T1000 (cell line): ENCODE results near the gene SRP68.
"Not testable (repeated sequence)": the region's sequence is repeated elsewhere in the genome, so short reads cannot be mapped to it uniquely, and the experiment has no call there.

Source experiments
- DNase-seq: peaks from one replicate; lab custom pipeline; 2025; ENCODE audit warnings: mixed read lengths; lab: John Stamatoyannopoulos, UW

SRP68 gene

DNA sequence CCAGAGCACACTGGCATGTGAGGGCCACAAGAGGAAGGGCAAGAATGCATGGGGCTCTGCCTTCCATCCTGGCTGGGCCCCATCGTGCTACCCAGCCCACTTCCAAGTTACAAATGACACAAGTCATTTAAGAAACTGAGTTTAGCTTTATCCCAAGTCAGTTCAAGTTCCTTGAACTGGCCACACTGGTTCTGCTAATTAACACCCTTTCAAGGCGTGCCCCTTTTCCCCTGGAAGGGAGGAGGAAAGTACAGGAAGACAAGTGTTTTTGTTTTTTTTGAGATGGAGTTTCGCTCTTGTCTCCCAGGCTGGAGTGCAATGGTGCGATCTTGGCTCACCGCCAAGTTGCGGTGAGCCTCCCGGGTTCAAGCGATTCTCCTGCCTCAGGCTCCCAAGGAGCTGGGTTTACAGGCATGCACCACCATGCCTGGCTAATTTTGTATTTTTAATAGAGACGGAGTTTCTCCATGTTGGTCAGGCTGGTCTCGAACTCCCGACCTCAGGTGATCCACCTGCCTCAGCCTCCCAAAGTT is 27.8 kb downstream of the SRP68 start:
- not testable (repeated sequence) for DNase-seq

- not testable (repeated sequence) for DNase-seq
Observed at GRCh38 chr17:76042868-76043267, 29.4 kb downstream of the SRP68 start.

DNA sequence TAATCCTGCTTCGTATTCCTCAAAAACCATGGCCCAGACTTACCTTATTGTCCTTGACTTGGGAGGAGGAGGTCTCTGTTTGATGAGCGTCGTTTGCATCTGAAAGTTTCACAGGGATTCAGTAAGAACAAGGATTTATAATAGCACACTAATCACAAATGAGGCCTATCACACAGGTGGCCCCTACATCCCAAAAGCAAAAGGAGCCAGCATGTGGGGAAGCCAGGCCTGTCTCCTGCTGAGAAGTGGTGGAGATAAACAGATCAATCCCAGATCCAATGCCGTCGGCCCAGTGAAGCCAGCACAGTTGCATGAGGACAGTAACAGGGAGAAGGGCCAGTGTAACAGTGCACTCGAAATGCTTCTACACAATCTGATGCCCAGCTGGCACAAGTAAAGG is 31.9 kb downstream of the SRP68 start:
- DNase-seq = no peak

GRCh38 chr17:76039121-76039520 is 33.2 kb downstream of the SRP68 start:
- DNase-seq = no peak

DNA sequence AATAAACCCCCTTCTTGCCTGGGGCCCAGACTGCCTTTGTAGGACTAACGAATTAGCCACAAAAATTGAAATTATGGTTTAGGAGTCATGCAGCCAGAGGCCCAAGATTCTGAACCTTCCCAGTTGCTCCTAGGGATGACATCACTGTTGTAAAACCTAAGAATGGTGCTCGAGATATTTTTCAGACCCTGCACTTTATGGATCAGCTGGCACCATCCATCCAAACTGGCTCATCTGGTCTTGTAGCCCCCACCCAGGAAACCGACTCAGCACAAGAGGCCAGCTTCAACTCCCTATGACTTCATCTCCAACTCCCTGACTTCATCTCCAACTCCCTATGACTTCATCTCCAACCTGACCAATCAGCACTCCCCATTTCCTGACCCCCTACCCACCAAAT is 34.3 kb downstream of the SRP68 start:
- DNase-seq = no peak

GRCh38 chr17:76036497-76037261 is 35.6 kb downstream of the SRP68 start:
- no peak for DNase-seq

DNA sequence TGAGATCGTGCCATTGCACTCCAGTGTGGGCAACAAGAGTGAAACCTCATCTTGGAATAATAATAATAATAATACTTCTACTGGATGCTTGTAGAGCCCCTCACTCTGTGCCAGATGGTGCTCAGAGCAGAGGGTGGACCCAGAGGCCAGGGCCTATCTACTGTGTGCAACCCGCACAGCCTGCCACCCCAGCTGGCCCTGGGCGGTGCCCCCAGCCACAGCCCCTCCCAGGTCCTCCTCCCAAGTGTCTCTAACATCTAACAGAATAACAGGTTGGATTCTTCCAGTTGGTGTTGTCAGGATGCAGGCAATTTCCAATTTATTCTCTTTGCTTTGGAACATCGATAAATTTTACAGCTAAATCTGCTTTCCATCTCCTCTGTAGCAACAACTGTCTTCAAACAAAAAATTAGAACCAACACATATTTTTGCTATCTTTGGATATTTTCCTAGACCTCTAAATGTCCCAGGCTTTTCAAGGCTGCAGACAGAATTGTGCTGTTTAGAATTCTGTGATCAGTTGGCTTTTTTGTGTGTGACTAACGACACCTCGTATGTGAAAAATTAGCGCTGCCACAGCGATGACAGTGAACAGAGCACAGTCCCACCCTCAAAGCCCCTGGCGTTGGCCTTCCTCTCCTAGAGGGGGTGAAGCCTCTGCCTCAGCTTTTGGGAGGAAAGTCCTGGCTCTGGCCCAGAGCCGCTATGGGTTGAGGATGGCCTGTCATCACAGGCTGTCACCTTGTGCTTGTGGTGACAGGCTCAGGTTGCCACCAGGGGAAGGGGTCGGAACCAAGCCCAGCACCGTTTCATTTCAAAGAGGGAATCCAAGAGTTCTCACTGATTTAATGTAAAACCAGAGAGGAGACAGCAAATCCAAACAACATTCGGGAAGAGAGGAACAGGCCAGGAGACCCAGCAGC is 37.6 kb downstream of the SRP68 start:
- DNase-seq = no peak

DNA sequence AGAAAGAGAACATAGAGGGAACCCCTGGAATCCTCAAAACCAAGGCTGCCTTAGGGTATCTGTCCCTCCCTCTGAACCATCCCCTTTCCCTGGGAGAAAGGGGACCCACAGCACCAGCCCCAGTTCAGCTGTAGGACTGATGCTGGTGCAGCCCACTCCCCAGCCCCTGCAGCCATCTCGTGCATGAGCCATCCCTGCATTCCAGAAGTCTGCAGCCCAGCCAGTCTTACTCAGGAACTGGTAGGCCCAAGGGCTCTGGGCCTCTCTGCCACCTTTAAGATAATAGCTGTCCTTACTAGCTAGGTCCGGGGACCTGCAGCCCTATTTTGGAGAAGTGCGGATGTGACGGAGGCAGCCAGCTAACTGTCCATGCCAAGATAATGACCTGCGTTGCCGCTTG is 39.2 kb downstream of the SRP68 start:
- DNase-seq = no peak

DNA sequence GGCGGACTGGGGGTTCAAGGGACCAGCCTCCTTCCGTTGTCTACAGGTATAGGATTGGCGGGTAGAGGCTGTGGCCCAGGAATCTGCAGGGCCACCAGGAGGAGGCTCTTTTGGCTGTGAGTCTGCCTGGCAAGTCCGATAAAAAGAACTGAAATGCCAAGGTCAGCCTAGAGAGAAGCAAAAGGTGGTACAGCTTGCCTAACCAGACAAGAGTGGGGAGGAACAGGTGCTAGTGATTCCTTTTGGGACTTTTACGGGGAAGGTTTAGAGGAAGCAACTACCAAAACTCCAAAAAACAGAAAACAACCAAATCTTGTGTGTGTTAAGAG is 39.6 kb downstream of the SRP68 start:
- DNase-seq = no peak

DNA sequence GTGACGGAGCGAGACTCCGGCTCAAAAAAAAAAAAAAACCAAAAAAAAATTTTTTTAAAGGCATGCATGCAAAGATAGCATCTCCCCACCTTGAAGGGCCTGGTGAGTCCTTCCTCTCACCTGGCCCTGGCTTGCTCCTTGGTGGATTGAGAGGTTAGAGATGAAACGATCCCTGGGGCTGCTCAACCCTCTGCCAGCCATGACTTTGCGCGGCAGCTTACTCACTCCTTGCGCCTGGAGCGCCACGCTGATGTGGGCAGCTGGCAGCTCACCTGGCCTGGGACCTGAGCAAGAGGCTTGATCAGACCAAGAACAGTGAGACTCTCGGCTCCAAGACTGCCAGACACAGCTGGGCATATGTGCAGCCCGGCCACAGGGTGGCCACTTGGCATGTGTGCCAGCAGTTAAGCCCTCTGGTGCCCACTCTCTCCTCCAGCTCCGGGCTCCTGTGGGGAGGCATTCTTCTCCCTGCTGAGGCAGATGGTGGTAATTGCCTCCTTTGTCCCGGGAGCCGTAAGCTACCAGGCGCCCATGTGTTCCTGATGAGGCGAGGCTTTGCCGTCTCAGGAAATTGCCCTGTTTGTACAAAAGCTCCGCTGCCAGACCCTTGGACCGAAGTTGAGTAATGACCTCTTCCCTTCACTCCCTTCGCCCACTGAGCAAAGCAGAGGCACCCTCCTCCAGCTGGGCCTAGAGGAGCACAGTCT is 40.1 kb downstream of the SRP68 start:
- DNase-seq = no peak

GRCh38 chr17:76027159-76027839 is 45.0 kb downstream of the SRP68 start, which contains the start of gene EVPL:
EVPL (minus strand) TSS chr17:76027306; CDS start chr17:76027198, 108 bp downstream.
- no peak for DNase-seq

- DNase-seq = no peak
Observed at GRCh38 chr17:76026714-76027158, 45.6 kb downstream of the SRP68 start.

DNA sequence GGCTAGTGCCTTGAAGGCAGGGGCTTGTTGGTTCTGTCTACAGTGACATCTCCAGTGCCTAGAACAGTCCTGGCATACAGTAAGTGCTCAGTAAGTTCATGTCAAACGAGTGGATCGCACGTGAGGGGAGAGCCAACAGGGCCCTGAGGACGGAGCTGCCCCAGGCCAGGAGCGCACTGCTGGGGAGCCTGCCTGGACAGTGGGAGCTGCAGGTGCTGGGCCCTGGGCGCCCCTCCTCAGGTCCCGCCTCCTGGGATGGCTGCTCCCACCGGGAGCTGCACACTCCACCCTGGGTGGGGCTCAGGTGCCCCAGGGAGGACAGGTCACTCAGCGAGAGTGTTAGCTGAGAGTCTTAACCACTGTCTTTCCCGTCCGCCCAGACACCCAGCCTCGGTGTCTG is 47.0 kb downstream of the SRP68 start:
- DNase-seq = no peak

DNA sequence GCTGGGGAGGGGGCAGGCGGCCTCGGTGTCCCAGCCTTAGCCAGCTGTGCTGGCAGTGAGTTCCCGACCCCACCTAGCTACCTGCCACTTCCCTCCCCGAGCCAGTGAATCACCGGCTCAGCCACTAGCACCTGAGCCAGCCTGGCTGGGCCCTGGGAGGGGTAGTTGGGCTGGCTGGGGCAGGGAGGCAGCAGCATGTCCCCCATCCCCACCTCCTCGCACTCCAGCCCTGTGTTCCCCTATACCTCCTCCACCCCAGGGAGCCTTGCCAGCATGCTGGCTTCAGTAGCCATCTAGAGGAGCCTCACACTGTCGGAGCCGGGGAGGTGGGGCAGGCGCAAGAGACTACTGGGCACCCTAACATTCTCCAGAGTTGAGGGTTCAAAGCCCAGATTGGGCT is 48.0 kb downstream of the SRP68 start:
- DNase-seq = no peak

GRCh38 chr17:76023900-76024237 is 48.4 kb downstream of the SRP68 start:
- no peak for DNase-seq

- no peak for DNase-seq
Observed at GRCh38 chr17:76022973-76023899, 49.1 kb downstream of the SRP68 start.

GRCh38 chr17:76022285-76022684 is 50.0 kb downstream of the SRP68 start:
- no peak for DNase-seq

DNA sequence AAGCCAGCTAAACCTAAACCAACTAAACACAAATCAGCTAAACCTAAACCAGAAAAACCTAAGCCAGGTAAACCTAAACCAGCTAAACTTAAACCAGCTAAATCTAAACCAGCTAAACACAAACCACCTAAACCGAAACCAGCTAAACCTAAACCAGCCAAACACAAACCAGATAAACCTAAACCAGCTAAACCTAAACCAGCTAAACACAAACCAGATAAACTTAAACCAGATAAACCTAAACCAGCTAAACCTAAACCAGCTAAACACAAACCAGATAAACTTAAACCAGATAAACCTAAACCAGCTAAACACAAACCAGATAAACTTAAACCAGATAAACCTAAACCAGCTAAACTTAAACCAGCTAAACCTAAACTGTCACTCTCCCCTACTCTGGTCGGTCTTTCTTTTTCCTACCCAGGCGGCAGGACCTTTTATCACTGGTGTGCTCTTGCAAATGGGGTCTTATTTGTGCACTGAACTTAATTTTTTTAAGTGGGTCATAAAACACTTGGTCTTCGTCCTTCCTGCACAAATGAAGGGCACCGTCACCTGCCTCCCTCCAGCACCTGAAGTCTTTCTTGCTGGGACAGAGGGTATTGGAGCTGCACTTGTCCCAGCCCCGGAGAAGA is 52.4 kb downstream of the SRP68 start:
- no peak for DNase-seq

GRCh38 chr17:76018801-76019200 is 53.5 kb downstream of the SRP68 start:
- no peak for DNase-seq

- DNase-seq = no peak
Observed at GRCh38 chr17:76018340-76018680, 54.0 kb downstream of the SRP68 start.
